GM21528 (cell line): ENCODE measurements around the gene PHYKPL.

ENCODE experiments used
- ATAC-seq: cut with Tn5 transposase; IDR thresholded peaks from one replicate; pipeline ENCODE4 v1.9.1; 2021; ENCODE audit warnings: mild to moderate bottlenecking, moderate library complexity; ENCODE audit not compliant: unreplicated experiment, low FRiP score

PHYKPL gene

DNA sequence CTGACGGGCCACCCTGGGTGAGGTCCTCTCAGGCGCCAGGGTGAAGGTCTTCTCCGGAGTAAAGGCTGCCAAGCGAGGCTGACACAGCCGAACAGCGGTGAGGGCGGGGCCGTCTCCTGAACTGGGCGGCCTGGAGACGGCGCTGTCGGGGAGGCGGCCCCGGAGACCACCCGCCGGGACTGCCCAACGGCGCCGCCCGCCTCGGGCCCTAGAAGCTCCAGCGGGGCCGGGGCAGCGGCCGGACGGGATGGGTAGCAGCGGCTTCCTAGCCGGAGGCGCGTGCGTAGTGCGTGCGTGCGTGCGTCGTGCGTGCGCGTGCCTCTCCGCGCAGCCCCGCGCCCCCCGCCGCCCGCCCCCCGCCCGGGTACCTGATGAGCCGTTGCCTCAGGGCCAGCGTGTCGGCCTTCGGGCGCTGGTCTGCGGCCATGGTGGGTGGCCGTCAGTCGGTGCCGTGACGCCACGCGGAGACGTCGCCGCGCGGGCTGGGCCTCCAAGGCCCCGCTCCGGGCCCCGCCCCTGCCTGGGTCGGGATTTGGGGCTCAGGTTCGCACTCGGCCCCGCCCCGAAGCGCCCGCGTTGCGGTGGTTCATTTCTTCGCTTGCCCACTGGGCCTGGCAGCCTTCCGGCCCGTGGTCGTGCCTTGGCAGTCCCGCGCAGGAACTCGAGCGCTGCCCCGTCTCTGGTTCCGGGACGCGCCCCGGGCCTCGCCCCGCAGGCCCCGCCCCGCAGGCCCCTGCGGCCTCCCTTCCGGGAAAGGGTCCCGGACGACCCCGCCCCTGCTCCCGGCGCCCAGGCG, at the start of gene PHYKPL:
Gene PHYKPL (minus strand): TSS at position 679 of the 796 bp plus-strand sequence. CDS start 252 bp downstream, at position 427.
- peak; percentile 73 for ATAC-seq

DNA sequence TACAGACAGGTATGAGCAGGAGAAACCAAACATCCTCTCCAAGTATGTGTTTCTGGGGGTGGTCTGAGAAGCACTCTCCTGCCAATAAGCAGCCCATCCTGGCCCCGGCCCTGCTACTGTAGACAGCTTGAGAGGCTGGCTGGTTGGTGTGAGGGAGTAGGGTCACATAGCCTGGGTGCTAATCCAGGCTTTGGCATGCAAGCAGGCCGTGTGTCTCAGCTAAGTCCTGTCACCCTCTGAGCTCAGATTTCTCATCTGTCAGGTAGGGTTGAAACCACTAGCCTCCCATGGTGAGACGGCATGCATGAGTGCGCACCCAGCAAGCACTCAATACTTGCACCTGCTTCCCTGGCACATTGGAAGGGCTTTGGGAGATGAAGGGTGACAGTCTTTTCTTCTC, 49.8 kb upstream of the PHYKPL start:
- ATAC-seq: no peak

- no peak for ATAC-seq
Measured at GRCh38 chr5:178281331-178281730, 48.7 kb upstream of the PHYKPL start.

- no peak for ATAC-seq
Measured at GRCh38 chr5:178280631-178281030, 48.0 kb upstream of the PHYKPL start.

GRCh38 chr5:178279723-178280438, 47.3 kb upstream of the PHYKPL start:
- no peak for ATAC-seq

- no peak for ATAC-seq
Measured at GRCh38 chr5:178279026-178279722, 46.6 kb upstream of the PHYKPL start.

- no peak for ATAC-seq
Measured at GRCh38 chr5:178278358-178279023, 45.9 kb upstream of the PHYKPL start.

GRCh38 chr5:178277866-178278265, 45.3 kb upstream of the PHYKPL start:
- ATAC-seq: no peak

GRCh38 chr5:178277346-178277745, 44.7 kb upstream of the PHYKPL start:
- ATAC-seq: no peak

GRCh38 chr5:178274781-178275537, 42.4 kb upstream of the PHYKPL start:
- ATAC-seq: no peak

DNA sequence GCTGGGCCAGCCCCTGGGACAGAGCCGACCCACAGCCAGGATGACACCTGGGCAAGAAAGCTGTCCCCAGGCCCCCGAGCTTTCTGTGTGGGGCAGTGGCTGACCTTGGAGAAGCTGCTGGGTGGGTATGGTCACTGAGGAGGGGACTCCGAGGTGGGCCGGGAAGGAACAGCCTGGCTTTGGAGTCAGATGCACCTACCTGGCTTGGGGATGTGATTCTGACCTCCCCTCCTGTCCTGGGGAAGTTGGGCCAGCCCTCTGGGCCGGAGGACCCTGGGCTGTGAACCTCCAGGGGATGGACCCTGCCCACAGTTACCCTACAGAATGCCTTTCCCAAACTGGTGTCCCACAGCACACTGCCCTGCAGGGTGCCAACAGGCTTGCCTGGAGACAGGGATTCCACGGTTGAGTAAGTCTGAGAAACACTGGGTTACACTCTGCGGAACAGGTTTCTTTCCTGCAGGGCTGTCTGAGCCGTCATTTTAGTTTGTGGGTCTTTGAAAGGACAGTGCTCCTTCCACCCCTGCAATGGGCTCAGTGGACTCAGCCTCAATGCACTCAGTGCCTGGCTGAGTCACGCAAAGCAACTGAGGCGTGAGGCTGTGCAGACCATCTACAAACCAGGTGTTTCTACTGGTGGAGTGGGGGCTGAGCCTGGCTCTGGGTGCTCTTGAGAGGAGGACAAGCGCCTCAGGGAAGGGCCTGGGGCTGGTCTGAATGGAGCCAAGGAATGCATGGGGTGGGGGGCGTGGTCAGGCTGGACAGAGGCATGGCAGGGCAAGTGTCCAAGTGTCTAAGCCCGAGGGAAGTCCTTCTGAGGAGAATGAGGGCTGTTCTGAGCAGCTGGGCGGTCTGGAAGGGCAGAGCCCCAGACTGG, 41.3 kb upstream of the PHYKPL start:
- ATAC-seq: no peak

DNA sequence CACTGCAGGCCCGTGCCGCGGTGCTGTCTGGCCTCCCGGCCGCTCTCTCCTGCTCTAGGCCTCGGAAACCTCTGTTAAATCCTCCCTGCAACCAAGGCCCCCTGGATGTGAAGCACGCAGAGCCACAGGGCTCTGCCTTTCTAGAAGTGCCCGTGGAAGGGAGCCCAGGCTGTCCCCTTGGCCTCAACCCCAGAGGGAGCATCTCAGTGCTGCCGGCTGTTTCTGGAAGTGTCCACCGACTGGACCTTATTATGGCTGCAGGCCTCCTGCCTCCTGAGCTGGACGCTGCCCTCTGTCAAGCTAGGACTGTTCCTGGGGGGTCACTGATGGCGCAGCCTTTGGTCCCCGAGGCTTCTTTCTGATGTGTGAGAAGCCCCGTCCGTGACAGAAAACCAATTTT, 40.4 kb upstream of the PHYKPL start:
- ATAC-seq: no peak

DNA sequence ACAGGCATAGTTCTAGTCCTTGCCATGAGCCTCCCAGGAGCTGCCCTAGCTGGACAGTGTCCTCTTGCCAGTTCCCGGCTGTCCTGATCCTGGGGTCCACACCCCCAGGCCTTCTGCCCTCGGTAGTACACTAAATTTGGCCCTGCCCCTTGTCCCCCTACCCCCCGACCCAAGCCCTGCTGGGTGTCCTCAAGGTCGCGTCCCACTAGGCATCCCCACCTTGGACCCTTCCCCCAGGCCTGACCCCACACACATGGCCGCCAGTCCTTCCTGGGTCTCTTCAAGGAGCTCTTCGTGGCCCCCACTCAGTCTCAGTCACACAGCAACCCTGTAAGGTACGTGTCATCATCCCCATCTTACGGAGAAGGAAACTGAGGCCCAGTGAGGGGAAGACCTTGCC, 40.0 kb upstream of the PHYKPL start:
- ATAC-seq: no peak

- ATAC-seq: no peak
Measured at GRCh38 chr5:178271726-178272479, 39.3 kb upstream of the PHYKPL start.

- no peak for ATAC-seq
Measured at GRCh38 chr5:178271231-178271630, 38.6 kb upstream of the PHYKPL start.

GRCh38 chr5:178269499-178269898, 36.9 kb upstream of the PHYKPL start:
- ATAC-seq: no peak

GRCh38 chr5:178267876-178268275, 35.3 kb upstream of the PHYKPL start:
- ATAC-seq: no peak

DNA sequence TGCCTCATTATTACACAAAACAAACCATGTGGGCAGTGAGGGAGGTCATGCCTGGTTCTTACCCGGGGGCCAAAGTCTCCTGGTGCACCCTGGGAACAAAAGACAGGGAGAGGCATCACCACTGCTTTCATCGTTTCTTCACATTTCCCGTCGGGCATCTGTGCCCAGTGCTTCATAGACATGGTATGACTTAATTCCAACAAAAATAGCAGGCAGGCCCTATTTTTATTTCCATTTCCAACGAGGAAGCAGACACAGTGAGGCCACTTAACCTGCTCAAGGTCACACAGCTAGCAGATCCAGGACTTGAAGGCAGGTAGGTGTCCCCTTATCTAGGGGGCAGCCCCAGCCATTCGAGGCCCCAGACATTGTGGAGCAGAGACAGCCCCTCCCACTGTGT, 34.6 kb upstream of the PHYKPL start:
- no peak for ATAC-seq
